HG02870 (cell line): ENCODE data around the gene NLRC5.
"Not testable (repeated sequence)": the region's sequence is repeated elsewhere in the genome, so short reads cannot be mapped to it uniquely, and the experiment has no call there.

ENCODE experiments used
- ATAC-seq: cut with Tn5 transposase; IDR thresholded peaks from one replicate; pipeline ENCODE4 v1.9.1; 2021; ENCODE audit warnings: mild to moderate bottlenecking, moderate library complexity; ENCODE audit not compliant: unreplicated experiment

Gene NLRC5

DNA sequence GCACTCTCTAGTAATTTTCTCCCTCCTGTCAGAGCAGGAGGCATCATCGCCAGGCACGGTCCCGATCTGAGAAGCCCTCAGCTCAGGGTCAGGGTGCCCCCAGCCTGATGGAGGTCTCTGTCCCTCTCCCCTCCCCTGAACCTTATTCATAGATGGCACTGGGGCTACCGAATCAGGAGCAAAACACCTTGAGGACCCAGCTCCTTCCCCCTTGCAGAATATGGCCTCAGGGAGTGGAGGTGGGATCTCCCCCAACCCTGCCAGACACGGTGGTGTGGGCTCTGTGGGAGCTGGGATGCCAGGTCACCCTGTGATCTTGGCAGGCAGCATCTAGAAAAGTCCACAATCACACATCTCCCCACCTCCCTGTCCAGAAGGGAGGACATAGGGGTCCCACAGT is 105.6 kb downstream of the NLRC5 start:
- ATAC-seq, result no peak

DNA sequence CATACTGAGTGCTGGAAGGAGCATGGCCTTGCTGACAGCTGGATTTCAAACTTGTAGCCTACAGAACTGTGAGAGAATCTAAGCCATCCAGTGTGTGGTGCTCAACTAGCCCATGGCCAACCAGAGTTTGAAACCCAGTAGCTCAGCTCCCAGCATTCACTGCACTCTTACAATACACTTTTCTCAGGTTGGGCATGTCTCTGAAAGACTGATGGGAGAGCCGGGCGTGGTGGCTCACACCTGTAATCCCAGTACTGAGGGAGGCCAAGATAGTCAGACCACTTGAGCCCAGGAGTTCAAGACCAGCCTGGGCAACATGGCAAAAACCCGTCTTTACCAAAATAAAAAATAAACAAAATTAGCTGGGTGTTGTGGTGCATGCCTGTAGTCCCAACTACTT is 106.8 kb downstream of the NLRC5 start:
- no peak for ATAC-seq

DNA sequence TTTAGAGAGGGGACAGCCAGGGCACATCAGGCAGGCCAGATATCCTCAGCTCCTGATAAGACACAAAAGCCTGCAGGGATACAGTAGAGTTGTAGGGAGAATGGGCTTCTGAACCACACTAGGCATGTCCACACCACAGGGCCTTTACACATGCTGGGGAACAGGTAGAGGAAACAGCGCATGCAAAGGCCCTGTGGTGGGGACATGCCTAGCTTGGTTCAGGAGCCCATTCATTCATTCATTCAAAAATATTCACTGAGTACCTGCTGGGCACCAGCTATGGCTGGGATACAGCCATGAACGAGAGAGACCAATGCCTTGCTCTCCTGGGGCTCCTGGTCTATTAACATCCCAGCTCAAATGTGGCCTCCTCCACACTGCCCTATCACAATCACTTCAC is 107.4 kb downstream of the NLRC5 start:
- no peak for ATAC-seq

DNA sequence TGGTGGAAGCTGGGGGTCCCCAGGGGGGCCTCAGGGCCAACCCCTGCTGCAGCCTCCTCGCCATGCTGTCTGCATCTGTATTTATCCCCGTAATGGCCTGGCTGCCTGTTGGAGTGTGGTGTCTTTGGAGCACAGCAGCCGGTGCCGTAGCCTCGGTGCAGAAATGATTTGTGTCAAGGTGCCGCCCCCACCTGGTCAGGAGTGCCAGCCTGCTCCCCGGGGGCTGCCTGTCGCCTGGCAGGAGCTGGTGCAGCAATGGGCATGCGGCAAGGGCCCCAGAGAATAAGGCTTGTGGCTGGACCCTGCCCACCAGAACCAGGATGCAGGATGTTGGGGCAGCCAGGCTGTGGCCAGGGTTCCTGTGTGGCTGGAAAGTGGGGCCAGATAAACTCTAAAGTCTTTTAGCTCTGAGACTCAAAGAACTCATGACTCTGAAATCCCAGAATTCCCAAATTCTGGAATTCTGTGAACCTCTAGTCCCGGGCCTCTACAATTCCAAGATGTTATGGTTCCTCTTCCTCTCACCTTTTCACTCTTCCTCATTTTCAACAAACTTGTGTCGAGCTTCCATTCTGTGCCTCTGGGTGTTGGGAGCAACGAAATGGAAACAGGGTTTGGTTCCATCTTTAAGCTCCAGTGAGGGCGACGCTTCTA is 109.0 kb downstream of the NLRC5 start:
- ATAC-seq, result no peak

DNA sequence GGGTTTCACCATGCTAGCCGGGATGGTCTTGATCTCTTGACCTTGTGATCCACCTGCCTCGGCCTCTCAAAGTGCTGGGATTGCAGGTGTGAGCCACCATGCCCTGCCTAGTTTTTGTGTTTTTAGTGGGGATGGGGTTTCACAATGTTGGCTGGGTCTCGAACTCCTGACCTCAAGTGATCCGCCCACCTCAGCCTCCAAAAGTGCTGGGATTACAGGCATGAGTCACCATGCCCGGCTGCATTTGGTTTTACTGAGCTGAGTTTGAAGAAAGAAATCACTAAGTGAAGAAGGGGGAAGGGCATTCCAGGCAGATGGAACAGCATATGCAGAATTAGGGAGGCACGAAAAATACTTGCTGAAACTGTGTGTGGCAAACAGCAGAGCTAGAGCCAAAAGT is 110.6 kb downstream of the NLRC5 start:
- not testable (repeated sequence) for ATAC-seq

DNA sequence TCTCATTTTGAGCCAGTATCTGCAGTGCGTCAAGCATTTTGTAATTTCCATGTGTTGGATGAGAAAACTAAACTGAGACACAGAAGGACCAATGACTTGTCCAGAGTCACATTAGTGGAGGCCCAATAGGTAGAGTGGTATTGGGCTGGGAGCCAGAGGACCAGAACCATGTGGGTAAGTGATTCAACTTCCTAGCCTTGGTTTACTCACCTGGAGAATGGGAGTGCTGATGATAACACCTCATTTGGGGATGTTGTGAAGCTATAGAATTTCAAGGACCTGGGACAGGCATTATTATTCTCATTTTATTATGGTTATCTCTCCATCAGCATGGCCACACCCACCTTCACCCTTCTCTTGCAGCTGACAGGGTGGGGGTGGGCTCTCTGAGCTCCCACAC is 111.1 kb downstream of the NLRC5 start:
- ATAC-seq, result no peak

DNA sequence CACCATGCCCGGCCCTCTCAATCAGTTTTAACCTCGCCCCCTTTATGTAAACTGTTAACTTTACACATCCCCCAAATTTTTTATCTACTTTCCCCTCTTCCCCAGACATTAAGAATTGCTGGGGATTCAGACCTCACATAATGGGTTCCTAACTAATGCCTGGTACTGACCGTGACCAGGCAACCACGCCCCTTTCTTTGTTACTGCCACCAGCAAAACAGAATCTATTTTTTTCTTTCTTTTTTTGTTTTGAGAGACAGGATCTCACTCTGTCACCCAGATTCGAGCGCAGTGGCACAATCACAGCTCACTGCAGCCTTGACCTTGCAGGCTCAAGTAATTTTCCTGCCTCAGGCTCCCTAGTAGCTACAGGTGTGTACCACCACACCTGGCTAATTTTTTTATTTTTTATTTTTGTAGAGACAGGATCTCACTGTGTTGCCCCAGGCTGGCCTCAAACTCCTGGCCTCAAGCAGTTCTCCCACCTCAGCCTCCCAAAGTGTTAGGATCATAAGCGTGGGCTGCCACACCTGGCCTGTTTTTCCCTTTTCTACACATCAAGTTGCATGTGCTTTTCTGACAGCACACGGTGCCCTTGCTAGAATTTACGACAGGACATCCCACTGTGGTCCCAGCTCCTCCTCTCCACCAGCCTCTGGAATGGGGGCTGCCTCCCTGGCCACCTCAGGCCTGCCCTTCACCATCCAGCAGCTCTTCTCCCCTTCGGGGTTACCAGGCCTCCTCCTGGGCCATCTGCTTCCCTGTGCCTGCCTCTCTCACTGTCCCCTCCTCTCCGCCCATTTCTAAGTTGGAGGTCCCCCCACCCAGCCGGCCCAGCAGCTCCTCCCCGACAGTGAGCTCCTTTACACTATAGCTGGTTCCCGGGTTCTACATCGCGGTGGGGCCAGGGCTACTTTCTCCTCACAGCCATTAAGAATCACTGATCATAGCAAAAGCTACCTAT is 113.8 kb downstream of the NLRC5 start:
- ATAC-seq, result no peak

DNA sequence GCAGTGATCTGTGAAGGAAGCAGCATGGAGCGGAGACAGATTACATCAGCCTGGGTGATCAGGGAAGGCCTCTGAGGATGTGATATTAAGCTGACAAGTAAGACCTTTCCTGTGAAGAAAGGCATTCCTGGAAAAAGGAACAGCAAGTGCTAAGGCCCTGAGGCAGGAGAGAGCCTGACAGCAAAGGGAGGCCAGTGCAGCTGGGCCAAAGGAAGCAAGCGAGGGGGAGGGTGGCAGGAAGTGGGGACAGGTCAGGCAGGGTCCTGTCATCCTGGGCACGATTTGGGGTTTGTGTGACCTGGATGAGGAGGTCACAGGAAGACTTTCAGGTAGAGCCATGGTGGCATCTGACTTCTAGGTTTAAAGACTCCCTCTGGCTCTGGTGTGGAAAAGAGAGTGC is 115.3 kb downstream of the NLRC5 start:
- no peak for ATAC-seq

DNA sequence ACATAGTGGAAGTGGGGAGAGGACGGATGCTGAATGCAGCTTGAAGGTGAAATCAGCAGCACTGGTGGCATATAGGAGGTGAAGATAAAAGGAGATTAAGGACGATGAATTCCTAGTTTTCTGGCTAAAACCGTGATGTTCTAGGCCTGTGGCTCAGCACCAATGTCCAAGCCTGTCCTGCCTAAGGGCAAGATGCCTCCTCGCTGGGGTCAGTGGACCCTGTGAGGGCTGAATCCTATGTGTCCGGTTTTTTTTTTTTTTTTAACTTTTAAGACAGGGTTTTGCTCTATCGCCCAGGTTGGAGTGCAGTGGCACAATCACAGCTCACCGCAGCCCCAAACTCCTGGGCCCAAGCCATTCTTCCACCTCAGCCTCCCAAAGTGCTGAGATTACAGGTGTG is 115.8 kb downstream of the NLRC5 start:
- no peak for ATAC-seq

DNA sequence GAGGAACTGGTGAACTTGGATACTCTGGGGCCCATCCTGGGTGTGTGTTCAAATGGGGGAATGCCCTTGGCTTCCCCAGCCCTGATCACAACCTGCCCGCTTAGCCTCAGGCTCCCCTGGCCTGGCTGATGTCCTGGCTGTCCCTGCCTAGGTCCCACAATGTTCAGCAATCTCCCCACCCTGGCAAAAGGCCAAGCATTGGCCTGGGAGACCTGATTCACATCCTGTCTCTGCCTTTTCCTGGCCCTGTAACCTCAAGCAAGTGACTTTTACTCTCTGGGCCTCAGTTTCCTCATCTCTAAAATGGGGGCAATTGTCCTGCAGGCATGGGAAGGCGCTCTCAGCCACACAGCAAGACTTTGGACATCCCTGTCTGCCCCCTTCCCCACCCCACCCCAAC is 117.4 kb downstream of the NLRC5 start:
- ATAC-seq, result no peak

DNA sequence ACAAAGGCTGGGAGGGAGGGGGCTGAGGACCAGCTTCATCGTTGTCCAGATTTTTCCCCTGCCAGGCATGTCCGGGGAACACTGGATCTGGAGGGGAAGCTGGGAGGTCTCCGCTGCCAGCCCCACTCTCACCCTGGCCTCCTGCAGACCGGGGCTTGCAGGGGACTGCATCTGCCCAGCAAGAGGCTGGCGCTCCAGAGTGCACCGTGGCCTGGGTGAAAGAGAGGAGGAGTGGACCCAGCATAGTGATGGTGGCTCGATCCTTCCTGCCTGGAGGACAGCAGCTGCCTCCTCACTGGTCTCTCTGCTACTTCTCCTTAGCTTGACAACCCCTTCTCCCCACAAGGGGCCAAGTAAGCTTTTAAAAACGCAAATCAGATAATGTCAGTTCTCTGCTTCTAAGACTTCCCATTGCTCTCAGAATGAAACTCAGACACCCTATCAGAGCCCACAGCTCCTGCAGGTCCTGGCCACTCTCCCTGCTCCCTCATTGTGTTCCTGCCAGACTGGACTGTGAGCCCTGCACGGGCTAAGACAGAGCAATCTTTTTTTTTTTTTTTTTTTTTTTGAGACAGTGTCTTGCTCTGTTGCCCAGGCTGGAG is 118.1 kb downstream of the NLRC5 start:
- ATAC-seq, result no peak

DNA sequence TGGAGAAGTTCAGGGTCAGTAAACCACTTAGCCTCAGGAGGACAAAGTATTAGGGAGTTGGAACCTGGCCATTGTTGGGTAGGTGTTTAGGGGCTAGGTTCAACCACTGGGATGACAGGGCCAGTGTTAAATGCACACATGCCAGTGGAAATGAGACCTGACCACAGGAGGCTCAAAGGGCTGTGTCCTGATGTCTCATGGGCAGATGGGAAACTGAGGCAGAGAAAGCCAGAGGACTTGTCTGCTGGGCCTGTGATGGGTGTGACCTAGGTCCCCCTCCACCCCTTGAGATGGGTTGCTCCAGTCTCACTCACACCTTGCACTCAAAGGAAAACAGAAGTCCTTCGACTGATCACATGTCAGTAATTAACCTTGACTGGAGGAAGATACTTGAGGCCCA is 119.1 kb downstream of the NLRC5 start:
- no peak for ATAC-seq

DNA sequence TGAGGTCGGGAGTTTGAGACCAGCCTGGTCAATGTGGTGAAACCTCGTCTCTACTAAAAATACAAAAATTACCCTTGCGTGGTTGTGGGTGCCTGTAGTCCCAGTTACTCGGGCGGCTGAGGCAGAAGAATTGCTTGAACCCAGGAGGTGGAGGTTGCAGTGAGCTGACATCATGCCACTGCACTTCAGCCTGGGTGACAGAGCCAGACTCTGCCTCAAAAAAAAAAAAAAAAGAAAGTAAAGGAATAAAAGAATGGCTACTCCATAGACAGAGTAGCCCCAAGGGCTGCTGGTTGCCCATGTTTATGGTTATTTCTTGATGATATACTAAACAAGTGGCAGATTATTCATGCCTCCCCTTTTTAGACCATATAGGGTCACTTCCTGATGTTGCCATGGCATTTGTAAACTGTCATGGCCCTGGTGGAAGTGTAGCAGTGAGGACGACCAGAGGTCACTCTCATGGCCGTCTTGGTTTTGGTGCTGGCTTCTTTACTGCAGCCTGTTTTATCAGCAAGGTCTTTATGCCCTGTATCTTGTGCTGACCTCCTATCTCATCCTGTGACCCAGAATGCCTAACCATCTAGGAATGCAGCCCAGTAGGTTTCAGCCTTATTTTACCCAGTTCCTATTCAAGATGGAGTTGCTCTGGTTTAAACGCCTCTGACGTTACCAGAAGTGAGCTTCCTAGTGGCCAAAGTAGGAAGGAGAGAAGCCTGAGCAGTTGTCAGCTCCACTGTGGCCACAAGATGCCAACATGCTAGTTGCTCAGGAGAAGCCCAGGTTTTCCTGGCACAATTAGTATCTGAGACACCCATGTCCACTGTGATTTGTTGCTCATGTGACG is 120.1 kb downstream of the NLRC5 start:
- not testable (repeated sequence) for ATAC-seq

DNA sequence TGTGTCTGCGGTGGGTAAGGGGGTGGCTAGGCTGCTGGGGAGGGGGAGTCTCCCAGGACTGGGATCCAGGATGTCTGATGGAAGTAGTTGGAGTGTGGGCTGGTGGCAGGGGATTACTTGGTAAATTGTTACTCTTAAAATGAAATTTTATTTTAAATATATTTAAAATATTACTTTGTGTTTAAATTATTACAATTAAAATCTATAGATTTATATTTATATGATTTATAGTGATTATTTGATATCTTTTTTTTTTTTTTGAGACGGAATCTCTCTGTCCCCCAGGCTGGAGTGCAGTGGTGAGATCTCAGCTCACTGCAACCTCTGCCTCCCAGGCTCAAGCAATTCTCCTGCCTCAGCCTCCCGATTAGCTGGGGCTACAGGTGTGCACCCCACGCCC is 121.6 kb downstream of the NLRC5 start:
- no peak for ATAC-seq

DNA sequence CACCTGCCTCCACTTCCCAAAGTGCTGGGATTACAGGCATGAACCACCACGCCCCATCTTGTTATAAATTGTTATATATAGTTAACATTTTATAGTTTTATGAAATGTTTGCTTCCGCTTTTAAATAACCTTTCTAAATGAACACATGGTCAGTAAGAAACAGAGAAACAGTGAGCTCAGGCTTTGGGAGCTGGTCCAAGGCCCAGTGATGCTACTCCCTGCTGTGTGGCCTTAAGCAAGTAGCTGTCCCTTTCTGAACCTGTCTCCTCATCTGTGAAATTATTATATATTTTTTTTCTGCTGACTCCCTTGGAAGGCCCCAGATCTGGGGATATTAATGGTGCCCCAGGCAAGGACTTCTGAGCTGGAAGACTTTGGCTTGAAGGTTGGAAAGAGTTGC is 122.1 kb downstream of the NLRC5 start:
- no peak for ATAC-seq

DNA sequence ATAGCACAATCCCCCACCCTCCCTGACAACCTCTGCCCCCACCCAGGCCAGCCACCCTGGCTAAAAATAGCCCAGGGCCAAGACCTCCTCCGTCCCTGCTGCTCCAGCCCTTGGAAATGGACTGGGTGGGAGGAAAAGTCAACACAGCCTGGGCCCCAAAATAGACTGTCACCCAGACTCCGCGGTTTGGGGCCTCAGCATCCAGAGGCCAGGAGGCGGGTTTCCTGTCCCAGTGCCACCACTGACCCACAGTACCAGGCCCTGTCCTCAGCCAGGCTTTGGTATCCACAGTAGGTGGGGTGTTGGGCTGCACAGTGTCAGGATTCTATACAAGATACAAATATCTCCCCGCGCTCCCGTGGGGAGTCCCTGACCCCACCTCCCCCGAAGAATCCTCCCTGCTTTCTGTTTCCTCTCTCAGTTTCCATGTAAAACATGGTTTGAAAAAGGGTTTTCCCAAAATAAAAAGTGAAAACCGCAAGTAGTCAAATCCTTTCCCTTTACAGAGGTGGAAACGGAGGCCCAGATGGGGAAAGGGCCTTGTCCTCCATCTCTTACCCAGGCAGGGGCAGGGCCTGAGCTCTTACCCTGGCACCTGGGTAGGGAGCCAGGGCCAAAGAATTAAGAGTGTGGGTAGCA is 123.2 kb downstream of the NLRC5 start:
- no peak for ATAC-seq

DNA sequence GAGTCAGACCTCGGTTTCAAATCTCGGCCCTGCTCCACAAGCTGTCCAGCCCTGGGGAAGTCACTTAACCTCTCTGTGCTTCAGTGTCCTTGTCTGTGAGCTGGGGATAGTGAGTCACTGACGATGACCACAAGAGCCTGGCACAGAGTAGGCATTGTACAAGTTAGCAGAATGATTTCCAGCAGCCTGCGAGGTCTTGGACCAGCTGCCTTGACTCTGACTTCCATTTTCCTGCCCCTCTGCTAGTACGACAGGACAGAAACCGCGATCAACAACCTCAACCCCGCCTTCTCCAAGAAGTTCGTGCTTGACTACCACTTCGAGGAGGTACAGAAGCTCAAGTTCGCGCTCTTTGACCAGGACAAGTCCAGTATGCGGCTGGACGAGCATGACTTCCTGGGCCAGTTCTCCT is 123.7 kb downstream of the NLRC5 start:
- ATAC-seq, result no peak

DNA sequence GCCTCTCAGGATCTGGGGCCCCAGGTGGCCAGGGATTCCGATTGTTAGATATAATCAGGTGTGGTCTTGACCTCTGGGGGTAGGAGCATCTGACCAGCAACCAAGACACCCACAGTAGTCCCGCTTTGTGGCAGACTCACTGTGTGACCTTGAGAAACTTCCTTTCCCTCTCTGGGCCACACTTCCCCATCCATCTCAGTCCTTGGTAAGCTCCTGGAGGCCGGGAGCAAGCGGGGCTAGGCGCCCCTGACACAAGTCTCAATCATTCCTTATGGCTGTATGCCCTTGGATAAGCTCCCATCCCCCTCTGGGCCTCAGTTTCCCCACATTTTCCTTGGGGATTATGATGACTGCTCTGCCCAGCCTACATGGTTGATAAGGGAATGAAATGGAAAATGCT is 124.3 kb downstream of the NLRC5 start:
- no peak for ATAC-seq

DNA sequence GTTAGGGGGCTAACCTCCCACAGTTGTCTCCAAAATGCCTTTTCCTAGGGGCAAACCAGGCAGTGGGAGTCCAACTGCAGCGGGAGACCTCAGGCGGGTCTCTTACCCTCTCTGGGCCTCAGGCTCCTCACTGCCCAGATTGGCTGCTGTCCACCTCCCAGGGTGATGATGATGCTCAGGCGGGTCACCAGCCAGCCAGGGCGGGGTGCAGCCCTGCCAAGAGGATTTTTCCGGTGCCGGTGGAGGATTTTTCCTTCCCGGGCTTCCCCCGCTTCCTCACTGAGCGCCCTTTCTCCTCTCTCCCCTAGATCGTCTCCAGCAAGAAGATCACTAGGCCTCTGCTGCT is 125.8 kb downstream of the NLRC5 start:
- no peak for ATAC-seq

DNA sequence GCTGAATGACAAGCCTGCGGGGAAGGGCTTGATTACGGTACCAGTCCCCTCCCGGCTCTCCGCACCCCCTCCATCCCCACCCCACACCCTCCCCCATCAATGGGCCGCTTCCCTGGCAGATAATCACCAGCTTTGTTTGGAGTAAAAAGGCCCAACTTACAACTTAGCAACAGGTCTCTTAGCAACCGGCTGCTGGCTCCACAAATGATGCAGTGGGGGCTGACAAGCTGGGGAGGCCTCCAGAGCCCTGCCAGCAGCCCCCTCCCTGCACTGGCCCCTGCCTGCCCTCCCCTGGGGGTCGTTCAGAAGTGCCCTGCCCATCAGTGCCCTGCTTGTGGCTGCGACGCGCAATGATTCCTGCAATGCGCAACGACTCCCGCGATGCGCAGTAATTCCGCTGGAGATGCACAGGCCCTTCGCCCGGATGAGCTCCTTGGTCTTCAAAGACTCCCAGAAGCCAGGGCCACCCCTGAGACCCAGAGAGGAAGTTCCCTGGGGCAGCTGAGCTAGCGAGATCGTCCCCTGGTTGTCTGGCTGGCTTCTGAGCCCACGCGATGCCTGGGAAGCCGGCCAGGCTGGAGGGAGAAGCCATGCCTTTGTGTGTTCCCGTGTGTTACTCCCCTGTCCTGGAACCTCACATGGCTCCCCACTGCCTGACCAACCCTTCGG is 126.3 kb downstream of the NLRC5 start:
- ATAC-seq, result no peak
